ENCODE results near the gene PARD3B.
A peak's percentile ranks its signal among the peaks of the same experiment; 100 is the strongest.

The PARD3B gene

GRCh38 chr2:205570648-205571047 lies 1025.4 kb downstream of the PARD3B start:
- Histone ChIP-seq H3K9ac (ENCODE audit: low read depth, low read length) (no peak overlapping the region), H3K4me3 (ENCODE audit: low read length) (no peak overlapping the region), H3K9me3 (replicated peaks; ENCODE audit: low read length) (no peaks in the 10 kb centered on the region), H3K4me2 (ENCODE audit: low read length) (no peak overlapping the region), H3K36me3 (ENCODE audit: insufficient read depth, low read length) (no peaks in the 10 kb centered on the region), H3K27me3 (ENCODE audit: control insufficient read depth, insufficient read depth, low read length) (no peaks in the 10 kb centered on the region), H3K4me1 (ENCODE audit: control insufficient read depth, insufficient read depth, low read length) (peaks cover 6% of the 10 kb centered on the region)

DNA sequence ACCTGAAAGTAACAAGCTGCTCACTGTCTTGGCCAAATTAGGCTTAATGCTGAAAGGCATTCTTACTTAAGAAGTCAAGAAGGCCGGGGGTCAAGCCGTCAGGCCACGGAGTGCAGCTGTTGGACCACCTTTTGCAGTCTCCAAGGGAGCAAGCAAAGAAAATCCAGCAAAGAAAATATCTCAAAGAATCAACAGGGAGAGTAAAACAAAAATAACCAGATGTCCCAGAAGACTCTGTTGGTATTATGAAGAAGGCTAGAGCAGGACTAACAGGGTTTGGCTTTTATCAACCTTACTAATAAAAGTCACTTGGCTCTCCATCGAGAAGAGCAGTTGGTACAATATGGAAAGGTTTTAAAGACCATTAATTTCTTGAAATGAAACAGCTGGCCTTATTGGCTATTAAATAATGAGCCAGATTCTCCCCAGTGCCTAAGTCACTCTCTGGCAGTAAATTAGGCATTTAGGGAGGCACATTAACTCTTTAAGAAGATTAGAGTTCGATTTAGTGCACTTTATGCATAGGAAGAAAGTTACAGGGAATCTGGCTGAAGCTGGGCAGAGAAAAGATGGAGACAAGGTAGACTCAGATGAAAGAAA lies 1026.2 kb downstream of the PARD3B start:
- Histone ChIP-seq H3K9me3 (replicated peaks; ENCODE audit: low read length) (no peaks in the 10 kb centered on the region), H3K4me2 (ENCODE audit: low read length) (no peak overlapping the region), H3K9ac (ENCODE audit: low read depth, low read length) (no peak overlapping the region), H3K4me1 (ENCODE audit: control insufficient read depth, insufficient read depth, low read length) (peaks cover 6% of the 10 kb centered on the region), H3K27me3 (ENCODE audit: control insufficient read depth, insufficient read depth, low read length) (no peaks in the 10 kb centered on the region), H3K4me3 (ENCODE audit: low read length) (no peak overlapping the region), H3K36me3 (ENCODE audit: insufficient read depth, low read length) (no peaks in the 10 kb centered on the region)

- no peak overlapping the region for H3K4me2 ChIP-seq (ENCODE audit: low read length)
- H3K4me1 ChIP-seq (ENCODE audit: control insufficient read depth, insufficient read depth, low read length): peaks cover 6% of the 10 kb centered on the region
- no peaks in the 10 kb centered on the region for H3K27me3 ChIP-seq (ENCODE audit: control insufficient read depth, insufficient read depth, low read length)
- H3K9ac ChIP-seq (ENCODE audit: low read depth, low read length): no peak overlapping the region
- no peak overlapping the region for H3K4me3 ChIP-seq (ENCODE audit: low read length)
- H3K9me3 ChIP-seq (replicated peaks; ENCODE audit: low read length): no peaks in the 10 kb centered on the region
- H3K36me3 ChIP-seq (ENCODE audit: insufficient read depth, low read length): no peaks in the 10 kb centered on the region
Observed at GRCh38 chr2:205574001-205574400, 1028.7 kb downstream of the PARD3B start.

- H3K4me2 ChIP-seq (ENCODE audit: low read length): no peak overlapping the region
- no peaks in the 10 kb centered on the region for H3K9me3 ChIP-seq (replicated peaks; ENCODE audit: low read length)
- no peak overlapping the region for H3K9ac ChIP-seq (ENCODE audit: low read depth, low read length)
- no peaks in the 10 kb centered on the region for H3K27me3 ChIP-seq (ENCODE audit: control insufficient read depth, insufficient read depth, low read length)
- no peaks in the 10 kb centered on the region for H3K36me3 ChIP-seq (ENCODE audit: insufficient read depth, low read length)
- H3K4me3 ChIP-seq (ENCODE audit: low read length): no peak overlapping the region
- peaks cover 8% of the 10 kb centered on the region for H3K4me1 ChIP-seq (ENCODE audit: control insufficient read depth, insufficient read depth, low read length)
Observed at GRCh38 chr2:205579335-205579734, 1034.1 kb downstream of the PARD3B start.

GRCh38 chr2:205580212-205580987 lies 1035.1 kb downstream of the PARD3B start:
- Histone ChIP-seq H3K4me3 (ENCODE audit: low read length) (no peak overlapping the region), H3K27me3 (ENCODE audit: control insufficient read depth, insufficient read depth, low read length) (no peaks in the 10 kb centered on the region), H3K9ac (ENCODE audit: low read depth, low read length) (no peak overlapping the region), H3K4me1 (ENCODE audit: control insufficient read depth, insufficient read depth, low read length) (peaks cover 12% of the 10 kb centered on the region), H3K4me2 (ENCODE audit: low read length) (no peak overlapping the region), H3K9me3 (replicated peaks; ENCODE audit: low read length) (no peaks in the 10 kb centered on the region), H3K36me3 (ENCODE audit: insufficient read depth, low read length) (no peaks in the 10 kb centered on the region)

DNA sequence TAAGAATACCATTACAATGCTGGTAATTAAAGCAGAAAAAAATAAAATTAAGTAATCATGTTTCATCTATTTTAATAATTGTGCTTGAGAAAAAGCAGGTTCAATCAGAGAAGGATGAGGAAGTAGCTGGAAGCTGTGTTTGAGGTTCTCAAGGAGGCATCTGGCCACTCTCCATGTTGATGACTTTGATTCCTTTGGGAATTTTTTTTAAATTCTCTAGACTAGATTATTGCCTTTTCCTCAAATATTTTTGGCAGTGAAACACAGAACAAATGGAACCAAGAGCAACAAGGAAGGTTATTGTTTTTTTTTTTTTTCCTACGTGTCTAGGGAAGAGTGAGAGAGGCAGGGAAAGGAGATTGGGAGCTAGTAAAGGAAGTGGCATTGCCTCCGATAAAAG lies 1037.1 kb downstream of the PARD3B start:
- Histone ChIP-seq H3K36me3 (ENCODE audit: insufficient read depth, low read length) (no peaks in the 10 kb centered on the region), H3K9me3 (replicated peaks; ENCODE audit: low read length) (no peaks in the 10 kb centered on the region), H3K4me1 (ENCODE audit: control insufficient read depth, insufficient read depth, low read length) (peaks cover 21% of the 10 kb centered on the region), H3K4me3 (ENCODE audit: low read length) (no peak overlapping the region), H3K27me3 (ENCODE audit: control insufficient read depth, insufficient read depth, low read length) (no peaks in the 10 kb centered on the region), H3K9ac (ENCODE audit: low read depth, low read length) (no peak overlapping the region), H3K4me2 (ENCODE audit: low read length) (no peak overlapping the region)

DNA sequence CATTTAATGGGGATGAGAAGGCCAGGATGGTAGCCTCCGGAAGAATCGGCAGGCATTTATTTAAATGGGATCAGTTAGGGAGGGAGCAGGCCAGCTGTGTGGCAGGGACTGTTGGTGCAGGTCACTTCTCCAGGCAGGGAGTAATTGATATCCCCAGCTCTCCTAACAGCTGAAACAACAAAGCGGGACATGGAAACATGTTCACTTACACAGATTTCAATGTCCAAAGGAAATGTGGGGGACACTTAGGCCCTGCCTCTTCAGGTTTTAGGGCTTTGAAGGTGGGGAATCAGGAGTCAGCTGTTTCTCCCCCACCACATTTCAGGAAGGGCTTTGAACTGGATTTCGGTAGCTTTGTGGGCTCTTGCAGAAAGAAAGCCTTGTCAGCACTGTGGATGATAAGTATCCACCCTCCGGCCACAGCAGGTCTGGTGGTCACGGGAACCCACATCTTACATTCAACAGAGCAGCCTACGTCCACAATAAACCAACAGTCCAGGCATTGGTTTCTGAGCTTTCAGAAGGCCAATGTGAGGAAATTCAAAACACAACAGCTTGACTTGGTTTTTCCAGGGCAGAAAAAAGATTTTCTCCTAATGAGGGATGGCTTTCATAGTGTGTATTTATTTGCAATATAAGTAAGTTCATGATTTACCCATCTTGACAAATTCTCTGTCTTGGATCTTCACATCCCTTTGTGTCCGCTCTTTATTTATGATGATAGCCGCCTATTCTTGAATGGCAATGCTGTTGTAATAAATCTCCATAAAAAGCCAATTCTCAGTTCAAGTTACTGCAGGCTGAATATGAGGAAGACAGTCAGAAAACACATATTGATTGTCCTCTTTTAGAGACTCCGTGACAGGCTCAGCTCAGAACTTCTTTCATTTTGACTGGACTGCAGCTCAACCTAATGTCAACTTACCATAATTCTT lies 1040.4 kb downstream of the PARD3B start:
- no peak overlapping the region for H3K4me3 ChIP-seq (ENCODE audit: low read length)
- peaks cover 27% of the 10 kb centered on the region for H3K4me1 ChIP-seq (ENCODE audit: control insufficient read depth, insufficient read depth, low read length)
- no peaks in the 10 kb centered on the region for H3K36me3 ChIP-seq (ENCODE audit: insufficient read depth, low read length)
- peak overlapping the region; percentile 25 for H3K4me2 ChIP-seq (ENCODE audit: low read length)
- no peak overlapping the region for H3K9ac ChIP-seq (ENCODE audit: low read depth, low read length)
- H3K27me3 ChIP-seq (ENCODE audit: control insufficient read depth, insufficient read depth, low read length): no peaks in the 10 kb centered on the region
- H3K9me3 ChIP-seq (replicated peaks; ENCODE audit: low read length): no peaks in the 10 kb centered on the region

DNA sequence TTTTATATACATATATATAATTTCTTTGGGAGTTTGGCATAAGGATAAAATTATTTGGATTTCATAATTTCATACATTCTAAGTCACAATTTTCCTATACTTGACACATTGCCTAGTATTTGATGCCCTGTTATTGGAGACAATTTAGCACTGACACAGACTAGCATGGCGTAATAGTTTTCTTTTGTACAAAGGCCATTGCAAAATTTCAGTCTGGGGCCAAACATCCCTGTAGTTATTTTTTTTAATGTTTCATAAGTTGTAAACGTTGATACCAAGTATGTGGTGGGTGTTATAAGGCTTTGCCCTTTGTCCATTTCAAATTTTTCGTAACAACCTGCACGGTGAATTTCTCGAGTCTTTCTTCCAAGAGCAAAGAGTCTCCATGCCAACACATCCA lies 1041.4 kb downstream of the PARD3B start:
- Histone ChIP-seq H3K4me2 (ENCODE audit: low read length) (no peak overlapping the region), H3K4me3 (ENCODE audit: low read length) (no peak overlapping the region), H3K27me3 (ENCODE audit: control insufficient read depth, insufficient read depth, low read length) (no peaks in the 10 kb centered on the region), H3K4me1 (ENCODE audit: control insufficient read depth, insufficient read depth, low read length) (peaks cover 33% of the 10 kb centered on the region), H3K9ac (ENCODE audit: low read depth, low read length) (no peak overlapping the region), H3K36me3 (ENCODE audit: insufficient read depth, low read length) (no peaks in the 10 kb centered on the region), H3K9me3 (replicated peaks; ENCODE audit: low read length) (no peaks in the 10 kb centered on the region)

DNA sequence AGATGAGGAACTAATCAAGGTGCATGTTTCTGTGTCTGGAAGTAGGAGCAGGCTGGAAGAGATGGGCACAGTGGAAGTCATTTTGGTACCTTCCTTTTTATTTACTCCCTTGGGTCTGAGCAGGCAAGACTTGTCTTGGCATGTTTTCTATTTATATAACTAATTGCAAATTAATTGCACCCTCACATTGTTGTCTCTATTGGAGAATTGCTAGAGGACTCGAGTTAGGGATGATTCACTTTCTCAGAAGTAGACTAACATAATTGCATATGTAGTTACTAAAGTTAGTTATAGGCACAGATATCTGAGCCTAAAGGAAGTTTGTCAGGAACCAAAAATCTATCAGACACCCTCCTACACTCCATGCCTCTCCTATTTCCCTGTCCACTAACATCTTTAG lies 1044.2 kb downstream of the PARD3B start:
- peaks cover 33% of the 10 kb centered on the region for H3K4me1 ChIP-seq (ENCODE audit: control insufficient read depth, insufficient read depth, low read length)
- H3K4me3 ChIP-seq (ENCODE audit: low read length): no peak overlapping the region
- H3K27me3 ChIP-seq (ENCODE audit: control insufficient read depth, insufficient read depth, low read length): no peaks in the 10 kb centered on the region
- no peak overlapping the region for H3K4me2 ChIP-seq (ENCODE audit: low read length)
- no peaks in the 10 kb centered on the region for H3K36me3 ChIP-seq (ENCODE audit: insufficient read depth, low read length)
- H3K9me3 ChIP-seq (replicated peaks; ENCODE audit: low read length): no peaks in the 10 kb centered on the region
- no peak overlapping the region for H3K9ac ChIP-seq (ENCODE audit: low read depth, low read length)

DNA sequence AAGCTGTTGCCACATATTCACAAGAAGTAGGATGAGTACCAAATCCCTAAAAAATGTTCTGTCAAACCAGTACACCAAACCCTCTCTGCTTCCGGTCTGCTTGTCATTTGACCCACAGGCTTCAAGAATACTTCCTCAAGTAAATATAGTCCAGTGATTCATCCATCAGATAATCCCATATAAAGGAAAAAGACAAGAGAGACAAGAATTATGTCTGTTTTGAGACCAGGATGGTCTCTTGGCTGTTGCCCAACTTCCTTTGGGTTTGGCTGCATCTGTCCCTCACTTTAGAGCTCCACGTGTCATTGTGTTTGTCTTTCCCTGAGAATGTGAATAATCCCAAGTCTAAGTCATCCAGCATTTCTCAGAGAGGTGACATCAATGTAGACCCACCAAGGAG lies 1045.5 kb downstream of the PARD3B start:
- Histone ChIP-seq H3K9me3 (replicated peaks; ENCODE audit: low read length) (no peaks in the 10 kb centered on the region), H3K36me3 (ENCODE audit: insufficient read depth, low read length) (no peaks in the 10 kb centered on the region), H3K4me1 (ENCODE audit: control insufficient read depth, insufficient read depth, low read length) (peaks cover 26% of the 10 kb centered on the region), H3K4me3 (ENCODE audit: low read length) (peak overlapping the region; percentile 24), H3K9ac (ENCODE audit: low read depth, low read length) (peak overlapping the region; percentile 15), H3K27me3 (ENCODE audit: control insufficient read depth, insufficient read depth, low read length) (no peaks in the 10 kb centered on the region), H3K4me2 (ENCODE audit: low read length) (peak overlapping the region; percentile 41)

DNA sequence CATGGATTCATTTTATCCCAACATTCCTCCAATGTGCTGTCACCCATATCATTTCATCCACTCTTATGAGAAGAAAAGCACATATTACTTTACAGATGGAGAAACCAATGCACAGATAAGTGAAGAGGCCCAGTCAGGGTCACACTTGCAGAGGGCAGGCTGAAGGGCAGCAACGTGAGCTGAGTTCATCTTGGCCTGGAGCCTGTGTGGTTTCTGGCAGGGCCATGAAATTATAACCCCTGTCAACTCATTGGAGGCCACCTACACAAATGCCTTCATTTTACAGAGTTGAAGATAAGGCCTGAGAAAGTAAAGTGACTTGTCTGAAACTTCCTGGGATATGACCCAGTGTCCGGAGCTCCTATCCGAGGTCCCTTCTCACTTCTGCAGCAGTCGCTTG lies 1048.6 kb downstream of the PARD3B start:
- H3K4me1 ChIP-seq (ENCODE audit: control insufficient read depth, insufficient read depth, low read length): peaks cover 21% of the 10 kb centered on the region
- no peaks in the 10 kb centered on the region for H3K9me3 ChIP-seq (replicated peaks; ENCODE audit: low read length)
- no peak overlapping the region for H3K4me2 ChIP-seq (ENCODE audit: low read length)
- no peaks in the 10 kb centered on the region for H3K36me3 ChIP-seq (ENCODE audit: insufficient read depth, low read length)
- no peak overlapping the region for H3K9ac ChIP-seq (ENCODE audit: low read depth, low read length)
- no peaks in the 10 kb centered on the region for H3K27me3 ChIP-seq (ENCODE audit: control insufficient read depth, insufficient read depth, low read length)
- no peak overlapping the region for H3K4me3 ChIP-seq (ENCODE audit: low read length)

All from skeletal muscle satellite cell (primary cell).